Measurements from ENCODE around the gene PTPN4.
A peak's percentile ranks its signal among the peaks of the same experiment; 100 is the strongest.

The PTPN4 gene

DNA sequence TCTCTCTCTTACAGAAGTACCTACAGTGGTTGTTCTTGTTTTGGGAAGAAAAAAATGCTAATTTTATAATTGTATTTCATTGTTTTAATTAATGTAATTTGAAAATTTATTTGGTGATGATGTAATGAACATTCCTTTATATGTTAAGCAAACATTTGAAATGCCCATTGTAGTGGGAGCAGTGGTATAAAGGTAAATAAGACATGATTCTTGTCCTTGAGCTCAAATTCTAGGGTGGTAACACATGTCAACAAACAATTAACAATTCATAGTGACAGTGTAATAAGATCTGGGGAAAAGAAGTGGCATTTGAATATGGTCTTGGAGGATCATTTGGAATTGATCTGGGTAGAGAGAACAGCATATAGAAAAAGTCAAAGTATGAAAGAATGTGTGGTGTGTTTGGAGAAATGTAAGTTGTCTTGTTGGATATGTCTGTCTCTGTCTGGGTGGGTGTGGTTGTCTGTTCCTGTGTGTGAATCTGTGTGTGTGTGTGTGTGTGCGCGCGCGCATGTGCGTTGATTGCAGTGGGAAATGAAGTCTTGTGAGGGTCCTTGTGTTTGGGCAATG is 5.8 kb downstream of the PTPN4 start:
- no peak overlapping the region for H3K27ac ChIP-seq
- TF ChIP-seq, protein P1, sequence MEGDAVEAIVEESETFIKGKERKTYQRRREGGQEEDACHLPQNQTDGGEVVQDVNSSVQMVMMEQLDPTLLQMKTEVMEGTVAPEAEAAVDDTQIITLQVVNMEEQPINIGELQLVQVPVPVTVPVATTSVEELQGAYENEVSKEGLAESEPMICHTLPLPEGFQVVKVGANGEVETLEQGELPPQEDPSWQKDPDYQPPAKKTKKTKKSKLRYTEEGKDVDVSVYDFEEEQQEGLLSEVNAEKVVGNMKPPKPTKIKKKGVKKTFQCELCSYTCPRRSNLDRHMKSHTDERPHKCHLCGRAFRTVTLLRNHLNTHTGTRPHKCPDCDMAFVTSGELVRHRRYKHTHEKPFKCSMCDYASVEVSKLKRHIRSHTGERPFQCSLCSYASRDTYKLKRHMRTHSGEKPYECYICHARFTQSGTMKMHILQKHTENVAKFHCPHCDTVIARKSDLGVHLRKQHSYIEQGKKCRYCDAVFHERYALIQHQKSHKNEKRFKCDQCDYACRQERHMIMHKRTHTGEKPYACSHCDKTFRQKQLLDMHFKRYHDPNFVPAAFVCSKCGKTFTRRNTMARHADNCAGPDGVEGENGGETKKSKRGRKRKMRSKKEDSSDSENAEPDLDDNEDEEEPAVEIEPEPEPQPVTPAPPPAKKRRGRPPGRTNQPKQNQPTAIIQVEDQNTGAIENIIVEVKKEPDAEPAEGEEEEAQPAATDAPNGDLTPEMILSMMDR (conservative IDR thresholded peaks at IDR 0.05) = no peak
- no peak for TF ChIP-seq ZFX (IDR thresholded peaks at IDR 0.05)

DNA sequence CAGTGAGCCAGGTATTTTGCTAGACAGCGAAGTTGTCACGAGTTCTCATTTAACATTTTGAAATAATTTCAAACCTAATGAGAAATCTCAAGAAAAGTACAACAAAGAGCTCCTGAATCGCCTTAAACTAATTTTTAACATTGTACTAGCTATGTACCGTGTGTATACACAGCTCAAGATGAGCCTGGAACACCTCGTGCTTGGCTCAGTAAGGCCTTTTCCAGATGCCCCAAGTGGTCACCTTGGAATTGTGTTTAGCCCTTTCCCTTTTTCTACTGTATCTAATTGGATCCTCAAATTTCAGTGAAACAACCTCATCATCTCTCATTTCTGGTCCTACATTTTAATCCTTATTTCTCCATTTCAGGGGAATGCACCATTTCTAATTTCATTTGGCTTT is 7.2 kb downstream of the PTPN4 start:
- no peak overlapping the region for H3K27ac ChIP-seq
- TF ChIP-seq ZFX (IDR thresholded peaks at IDR 0.05) = no peak
- TF ChIP-seq, protein P1 (conservative IDR thresholded peaks at IDR 0.05) = peak; percentile 15

DNA sequence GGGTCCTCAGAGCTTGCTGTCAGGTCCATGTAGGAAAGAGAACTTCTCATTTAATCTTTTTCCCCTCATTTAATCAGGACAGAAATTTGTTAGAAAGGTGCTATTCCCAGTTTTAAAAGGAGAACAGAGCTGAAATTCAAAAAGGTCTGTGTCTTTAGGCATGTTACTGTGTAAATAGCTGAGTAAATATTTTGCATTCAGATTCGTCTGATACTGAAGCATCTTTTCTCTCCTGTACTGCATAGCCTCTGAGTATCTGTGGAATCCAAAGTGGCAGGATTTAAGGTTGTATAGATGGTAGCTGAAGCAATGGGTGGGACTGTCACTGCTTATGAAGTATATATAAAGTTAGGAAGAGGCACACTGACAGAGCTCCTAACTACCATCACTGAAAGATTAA is 9.0 kb downstream of the PTPN4 start:
- no peak for TF ChIP-seq ZFX (IDR thresholded peaks at IDR 0.05)
- TF ChIP-seq, protein P1 (conservative IDR thresholded peaks at IDR 0.05) = no peak

DNA sequence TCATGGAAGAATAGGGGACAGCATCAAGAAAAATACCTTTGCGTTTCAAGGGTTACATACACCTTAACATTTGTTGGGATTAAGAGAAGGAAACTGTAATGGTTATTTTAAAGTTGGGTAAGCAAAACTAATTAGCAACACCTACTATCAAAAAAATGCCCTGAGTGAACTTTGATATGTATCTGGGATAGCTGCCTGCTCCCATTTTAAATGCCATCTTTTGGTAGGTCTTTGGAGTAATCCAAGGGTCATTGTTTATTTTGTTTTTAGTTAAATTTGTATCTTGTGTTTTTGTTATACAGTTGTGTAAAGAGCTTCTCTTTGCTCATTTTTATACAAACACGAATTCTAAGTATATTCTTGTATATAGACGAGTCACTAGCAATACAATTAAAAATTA is 9.9 kb downstream of the PTPN4 start:
- H3K27ac ChIP-seq = no peak overlapping the region
- TF ChIP-seq, protein P1 (conservative IDR thresholded peaks at IDR 0.05) = no peak
- TF ChIP-seq ZFX (IDR thresholded peaks at IDR 0.05) = no peak

More for the DNA sequence above, 9.0 kb downstream of the PTPN4 start:
- no peak overlapping the region for H3K27ac ChIP-seq

DNA sequence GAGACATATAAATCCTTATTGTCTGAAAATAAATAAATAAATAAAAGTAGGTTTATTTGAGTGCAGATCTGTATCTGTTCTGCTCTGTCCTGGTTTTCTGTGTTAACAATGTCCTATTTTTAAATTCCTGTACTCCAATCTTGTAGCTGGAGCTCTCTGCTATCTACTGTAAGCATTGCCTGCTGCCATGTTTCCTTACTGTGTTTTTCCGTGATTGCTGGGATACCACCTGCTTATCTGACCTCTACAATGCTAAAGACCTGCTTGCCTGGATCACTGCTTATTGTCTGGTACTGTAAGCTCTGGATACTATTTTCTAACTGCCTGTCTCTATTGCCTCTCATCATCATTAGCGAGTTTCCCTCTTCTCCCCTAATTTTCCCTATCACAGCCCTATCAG is 11.6 kb downstream of the PTPN4 start:
- no peak overlapping the region for H3K27ac ChIP-seq
- TF ChIP-seq, protein P1 (conservative IDR thresholded peaks at IDR 0.05) = no peak

DNA sequence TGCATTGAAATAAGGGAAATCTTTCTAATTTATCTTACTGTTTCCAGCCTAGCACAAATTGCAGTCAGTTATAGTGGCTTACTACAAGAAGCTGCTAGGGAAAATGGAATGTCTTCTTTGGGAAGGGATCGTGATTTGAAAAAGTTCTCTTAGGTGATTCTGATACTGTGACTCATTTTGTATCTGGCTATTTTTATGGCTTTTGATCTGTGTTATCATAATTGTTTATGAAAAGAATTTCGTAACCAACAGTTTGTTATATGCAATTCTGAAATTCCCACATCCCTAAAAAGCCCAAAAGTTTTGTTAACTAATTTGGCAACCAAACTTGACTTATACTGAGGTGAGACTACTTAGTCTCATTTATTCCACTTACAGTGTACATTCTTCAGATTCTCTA is 12.4 kb downstream of the PTPN4 start:
- no peak for TF ChIP-seq ZFX (IDR thresholded peaks at IDR 0.05)
- TF ChIP-seq, protein P1 (conservative IDR thresholded peaks at IDR 0.05) = no peak
- H3K27ac ChIP-seq = no peak overlapping the region

DNA sequence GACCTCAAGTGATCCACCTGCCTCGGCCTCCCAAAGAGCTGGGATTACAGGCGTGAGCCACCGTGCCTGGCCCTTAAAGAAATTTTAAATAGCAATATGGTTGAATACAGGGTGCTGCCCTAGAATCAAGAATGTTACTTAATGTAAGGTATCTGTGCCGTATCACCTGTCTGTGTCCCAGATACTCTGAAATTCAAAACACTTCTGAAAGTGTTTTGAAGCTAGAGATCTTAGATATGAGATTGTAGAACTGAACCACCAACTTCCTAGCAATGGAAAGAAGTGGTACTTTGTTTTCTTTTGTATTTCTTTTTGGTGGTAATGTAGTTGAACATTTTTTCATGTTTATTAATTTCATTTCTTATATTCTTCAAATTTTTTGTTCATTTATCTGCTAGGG is 13.0 kb downstream of the PTPN4 start:
- H3K27ac ChIP-seq = no peak overlapping the region
- TF ChIP-seq ZFX (IDR thresholded peaks at IDR 0.05) = no peak
- TF ChIP-seq, protein P1 (conservative IDR thresholded peaks at IDR 0.05) = no peak
